OCI-LY1 (cell line): Measurements from ENCODE around the gene ME3.

Experiments used
- H2AFZ ChIP-seq: fragments of 200-600 bp; sonication (generic), shearing (Covaris generic); 2 replicates; pipeline ENCODE4 v1.6.0; 2014; ENCODE audit warnings: antibody characterized with exemption, mild to moderate bottlenecking, low read length
- H3F3A ChIP-seq: fragments of 200-600 bp; sonication (generic), shearing (Covaris generic); 2 replicates; pipeline ENCODE4 v1.6.0; 2014; ENCODE audit warnings: mild to moderate bottlenecking, antibody characterized with exemption, low read length, moderate library complexity; ENCODE audit not compliant: insufficient read depth
- H3K27ac ChIP-seq: fragments of 200-600 bp; sonication (generic); 2 replicates; pipeline ENCODE4 v1.5.1; 2014; ENCODE audit warnings: low read length, mixed run types, mild to moderate bottlenecking, low read depth; ENCODE audit not compliant: poor library complexity, severe bottlenecking
- H3K27me3 ChIP-seq: fragments of 200-600 bp; sonication (generic); 2 replicates; pipeline ENCODE4 v1.6.0; 2014; ENCODE audit warnings: antibody characterized with exemption, mild to moderate bottlenecking, low read length, moderate library complexity; ENCODE audit not compliant: insufficient read depth
- H3K36me3 ChIP-seq: fragments of 200-600 bp; sonication (generic); 2 replicates; pipeline ENCODE4 v1.6.1; 2014; ENCODE audit warnings: mild to moderate bottlenecking, antibody characterized with exemption, low read length, moderate library complexity, mixed read lengths; ENCODE audit not compliant: insufficient read depth
- H3K4me1 ChIP-seq: fragments of 200-600 bp; sonication (generic); 2 replicates; pipeline ENCODE4 v1.5.1; 2014; ENCODE audit warnings: mild to moderate bottlenecking, low read length, moderate library complexity; ENCODE audit not compliant: insufficient read depth, severe bottlenecking
- H3K4me2 ChIP-seq: fragments of 200-600 bp; sonication (generic), shearing (Covaris generic); 2 replicates; pipeline ENCODE4 v1.6.1; 2014; ENCODE audit warnings: low read length
- H3K4me3 ChIP-seq: fragments of 200-600 bp; sonication (generic); 2 replicates; pipeline ENCODE4 v1.5.1; 2014; ENCODE audit warnings: low read length, low read depth, mild to moderate bottlenecking, mixed read lengths; ENCODE audit not compliant: poor library complexity, severe bottlenecking
- H3K79me2 ChIP-seq: fragments of 200-600 bp; shearing (Covaris generic); 2 replicates; pipeline ENCODE4 v1.6.1; 2016; ENCODE audit warnings: mixed run types, low read length, mixed read lengths; ENCODE audit not compliant: insufficient read depth
- H3K9ac ChIP-seq: fragments of 200-600 bp; sonication (generic), shearing (Covaris generic); 2 replicates; pipeline ENCODE4 v1.6.1; 2014; ENCODE audit warnings: mild to moderate bottlenecking, low read length, mixed read lengths
- H3K9me2 ChIP-seq: fragments of 200-600 bp; sonication (generic), shearing (Covaris generic); 2 replicates; pipeline ENCODE4 v1.6.1; 2014; ENCODE audit warnings: low read depth, mild to moderate bottlenecking, low read length, mixed read lengths
- H3K9me3 ChIP-seq: fragments of 200-600 bp; shearing (Covaris generic); 2 replicates; pipeline ENCODE4 v1.6.1; 2014; ENCODE audit warnings: low read length, mixed read lengths
- H4K20me1 ChIP-seq: fragments of 200-600 bp; sonication (generic), shearing (Covaris generic); 2 replicates; pipeline ENCODE4 v1.6.0; 2016; ENCODE audit warnings: mild to moderate bottlenecking, low read length; ENCODE audit not compliant: insufficient read depth
- CTCF ChIP-seq: fragments of 200-600 bp; sonication (generic), shearing (Covaris generic); IDR thresholded peaks from 2 replicates; pipeline ENCODE4 v1.5.1; 2017; ENCODE audit warnings: mild to moderate bottlenecking, antibody characterized with exemption, low read length, moderate library complexity, mixed read lengths
- EZH2 ChIP-seq: fragments of 200-600 bp; sonication (generic), shearing (Covaris generic); IDR thresholded peaks from 2 replicates; pipeline ENCODE4 v1.8.0; 2017; ENCODE audit warnings: borderline replicate concordance, mixed run types, mild to moderate bottlenecking, antibody characterized with exemption, low read length, moderate library complexity, mixed read lengths

The ME3 gene

GRCh38 chr11:86537541-86538222 lies 134.7 kb downstream of the ME3 start:
- Histone ChIP-seq H4K20me1 (no peaks in the 10 kb centered on the region), H3K9me2 (no peaks in the 10 kb centered on the region), H3K27me3 (no peaks in the 10 kb centered on the region), H2AFZ (no peak overlapping the region), H3K27ac (no peak overlapping the region), H3K4me2 (no peak overlapping the region), H3K9ac (no peak overlapping the region), H3K4me3 (no peak overlapping the region), H3K36me3 (no peaks in the 10 kb centered on the region), H3K9me3 (no peaks in the 10 kb centered on the region), H3K79me2 (no peaks in the 10 kb centered on the region), H3F3A (no peaks in the 10 kb centered on the region), H3K4me1 (no peaks in the 10 kb centered on the region)
- TF ChIP-seq CTCF (no peak), EZH2 (no peak)

GRCh38 chr11:86535773-86536172 lies 136.6 kb downstream of the ME3 start:
- Histone ChIP-seq H3K9ac (no peak overlapping the region), H3K9me3 (no peaks in the 10 kb centered on the region)

GRCh38 chr11:86524620-86525352 lies 147.6 kb downstream of the ME3 start:
- Histone ChIP-seq H3K79me2 (no peaks in the 10 kb centered on the region), H4K20me1 (no peaks in the 10 kb centered on the region), H3K4me1 (no peaks in the 10 kb centered on the region), H3K4me3 (no peak overlapping the region), H2AFZ (no peak overlapping the region), H3K4me2 (no peak overlapping the region), H3K27me3 (no peaks in the 10 kb centered on the region; the same call in 1 of the 2 replicates), H3K9me3 (no peaks in the 10 kb centered on the region), H3K9me2 (no peaks in the 10 kb centered on the region), H3K36me3 (no peaks in the 10 kb centered on the region), H3F3A (no peaks in the 10 kb centered on the region), H3K27ac (no peak overlapping the region), H3K9ac (no peak overlapping the region)
- no peak for TF ChIP-seq EZH2
- TF ChIP-seq CTCF = no peak

More at GRCh38 chr11:86535773-86536172, 136.6 kb downstream of the ME3 start:
- Histone ChIP-seq H2AFZ (no peak overlapping the region), H3K36me3 (no peaks in the 10 kb centered on the region), H3F3A (no peaks in the 10 kb centered on the region), H3K79me2 (no peaks in the 10 kb centered on the region), H3K4me2 (no peak overlapping the region), H4K20me1 (no peaks in the 10 kb centered on the region), H3K4me1 (no peaks in the 10 kb centered on the region), H3K27me3 (no peaks in the 10 kb centered on the region), H3K9me2 (no peaks in the 10 kb centered on the region), H3K4me3 (no peak overlapping the region), H3K27ac (no peak overlapping the region)
- TF ChIP-seq EZH2 = no peak
- no peak for TF ChIP-seq CTCF
